Suppressor macrophage (primary cell): ENCODE measurements around the gene SEMA3E.
"Not testable (repeated sequence)": the region's sequence is repeated elsewhere in the genome, so short reads cannot be mapped to it uniquely, and the experiment has no call there.

Experiments used
- DNase-seq, 4 experiments: peaks; one replicate each; pipeline ENCODE4 v3.0.0-alpha.2; 2020 to 2022
- total RNA-seq, 17 experiments: gene quantifications; one replicate each; lab custom pipeline; 2026; ENCODE audit warnings: mixed read lengths in 6 of 17, inconsistent platforms in 3 of 17; lab: John Stamatoyannopoulos, UW

SEMA3E gene
- 0 to 4.1 (median 0) reads per million in 17 experiments for total RNA-seq

DNA sequence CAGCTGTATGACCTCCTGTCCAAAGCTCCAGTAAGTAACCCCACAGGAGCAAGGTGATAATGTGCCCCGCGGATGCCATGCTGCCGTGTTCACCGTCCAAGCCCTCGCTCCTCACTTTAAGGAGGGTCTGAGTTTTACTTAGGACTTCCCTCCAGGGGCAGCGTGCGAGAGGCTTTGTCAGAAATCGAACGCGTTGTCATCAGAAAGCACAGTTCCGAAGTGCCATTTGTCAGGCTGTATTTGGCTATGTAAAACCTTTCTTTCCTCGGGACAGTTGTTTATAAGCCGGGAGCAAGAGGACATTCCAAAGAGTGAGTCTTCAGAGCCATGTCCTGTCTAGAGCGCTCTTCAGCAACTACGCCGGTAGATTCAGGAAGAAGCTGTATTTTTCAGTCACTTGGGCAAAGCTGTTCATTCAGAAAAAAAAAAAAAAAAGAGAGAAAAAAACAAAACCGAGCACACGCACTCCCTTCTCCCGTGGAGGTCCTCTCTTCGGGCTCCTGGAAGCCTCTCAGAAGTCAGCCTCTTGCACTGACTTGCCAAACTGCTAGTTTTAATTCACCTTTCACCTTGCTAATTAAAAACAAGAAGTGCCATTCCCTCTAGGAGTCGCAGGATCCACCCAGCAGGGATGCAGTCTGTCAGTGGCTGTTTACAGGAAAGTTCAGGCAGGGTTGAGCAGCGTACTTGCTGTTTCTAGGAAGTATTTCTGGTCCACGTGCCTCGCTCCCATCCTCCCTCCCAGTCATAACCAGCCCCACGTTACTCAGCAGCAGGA lies at the start of gene SEMA3E:
Gene SEMA3E, minus strand, starts transcription at position 676 of the 778 bp plus-strand sequence.
- no peak for DNase-seq

DNA sequence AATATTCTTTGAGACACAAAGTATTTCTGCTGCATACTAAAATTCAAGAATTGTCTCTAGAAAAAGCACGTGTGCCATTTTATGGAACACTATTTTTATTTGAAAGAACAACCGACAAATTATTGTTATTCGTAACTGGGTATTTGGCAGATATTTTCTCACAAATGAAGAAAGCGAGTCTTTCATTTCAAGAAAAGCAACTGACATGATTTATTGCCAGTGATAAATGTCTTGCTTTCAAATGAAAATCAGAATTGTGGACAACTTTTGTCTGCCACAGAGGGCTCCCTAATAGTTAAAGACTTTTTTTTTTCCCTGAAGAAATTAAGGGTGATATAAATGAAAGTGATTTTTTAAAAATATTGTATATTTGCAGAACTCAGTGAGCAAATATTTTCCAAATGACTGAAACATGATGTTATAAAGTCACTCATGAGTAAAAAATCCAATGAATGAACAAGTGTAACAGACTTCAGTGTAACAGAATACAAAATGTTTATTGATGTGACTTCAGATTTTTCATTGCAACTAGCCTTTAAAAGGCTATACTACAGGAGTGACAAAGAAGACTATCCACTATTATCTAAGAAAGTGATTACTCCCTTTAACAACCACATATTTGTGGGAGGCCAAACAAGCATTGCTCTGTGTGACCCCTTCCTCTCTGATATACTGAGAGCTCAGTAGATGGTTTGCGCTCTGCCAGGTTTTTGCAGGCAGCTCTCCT lies 49.0 kb upstream of the SEMA3E start:
- DNase-seq = no peak

GRCh38 chr7:83696101-83696500 lies 47.2 kb upstream of the SEMA3E start:
- no peak for DNase-seq

GRCh38 chr7:83695128-83695960 lies 46.4 kb upstream of the SEMA3E start:
- no peak for DNase-seq

DNA sequence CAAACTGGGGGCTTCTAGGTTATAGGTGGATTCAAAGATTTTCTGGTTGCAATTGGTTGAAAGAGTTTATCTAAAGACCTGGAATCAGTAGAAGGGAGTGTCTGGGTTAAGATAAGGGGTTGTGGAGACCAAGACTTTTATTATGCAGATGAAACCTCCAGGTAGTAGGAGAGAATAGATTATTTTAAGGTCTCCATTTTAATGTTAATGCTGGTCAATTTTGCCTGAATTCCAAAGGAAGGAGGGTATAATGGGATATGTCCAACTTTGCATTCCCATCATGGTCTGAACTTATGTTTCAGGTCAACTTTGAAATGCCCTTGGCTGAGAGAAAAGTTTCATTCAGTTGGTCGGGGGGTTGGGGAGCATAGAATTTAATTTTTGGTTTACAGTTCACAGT lies 44.3 kb upstream of the SEMA3E start:
- DNase-seq = no peak

DNA sequence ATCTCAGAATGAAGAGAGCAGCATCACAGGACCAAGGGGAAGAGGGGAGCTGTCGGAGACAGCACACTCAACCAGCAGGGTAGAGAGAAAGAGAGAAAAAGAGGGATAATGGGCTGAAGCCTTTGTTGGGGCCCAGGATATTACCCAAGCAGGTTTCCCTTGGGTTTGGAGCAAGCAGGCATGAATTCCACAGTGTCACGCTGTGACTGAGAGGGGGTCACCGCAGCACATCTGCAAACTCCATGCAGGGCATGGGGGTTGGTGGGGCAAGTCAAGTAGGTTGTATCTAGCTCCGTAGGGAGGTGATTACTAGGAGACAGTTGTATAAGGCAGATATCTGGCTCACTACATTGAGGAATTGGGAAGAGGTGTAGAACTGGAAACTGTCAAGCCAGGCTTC lies 42.2 kb upstream of the SEMA3E start:
- no peak for DNase-seq

GRCh38 chr7:83689855-83690254 lies 40.9 kb upstream of the SEMA3E start:
- DNase-seq = no peak

GRCh38 chr7:83686416-83686815 lies 37.5 kb upstream of the SEMA3E start:
- DNase-seq = no peak

GRCh38 chr7:83684928-83685327 lies 36.0 kb upstream of the SEMA3E start:
- DNase-seq = no peak

DNA sequence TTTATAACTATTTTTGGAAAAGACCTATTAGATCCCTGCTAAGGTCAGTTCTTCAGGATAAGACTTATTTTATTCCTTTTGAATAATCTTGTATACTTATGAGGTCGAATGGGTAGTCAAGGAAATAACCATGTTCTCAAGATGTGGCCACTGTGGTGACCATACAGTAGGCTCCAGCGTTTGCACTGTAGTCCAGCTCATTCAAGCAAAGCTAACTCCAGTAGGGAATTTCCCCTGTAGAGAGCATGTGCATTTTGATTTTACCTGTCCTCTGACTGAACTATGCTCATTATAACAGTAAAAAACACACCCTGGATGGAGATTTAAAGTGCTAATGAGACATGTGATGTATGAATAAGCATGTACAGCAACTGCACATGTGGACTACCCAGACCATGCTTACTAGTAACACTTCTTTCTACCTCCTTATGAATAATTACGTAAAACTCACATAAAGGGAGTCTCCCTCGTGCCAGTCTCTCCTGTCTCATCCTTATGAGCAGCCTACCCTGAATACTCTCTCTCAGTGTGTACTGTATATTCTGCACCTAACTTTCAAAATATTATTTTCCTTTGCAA lies 32.4 kb upstream of the SEMA3E start:
- no peak for DNase-seq

DNA sequence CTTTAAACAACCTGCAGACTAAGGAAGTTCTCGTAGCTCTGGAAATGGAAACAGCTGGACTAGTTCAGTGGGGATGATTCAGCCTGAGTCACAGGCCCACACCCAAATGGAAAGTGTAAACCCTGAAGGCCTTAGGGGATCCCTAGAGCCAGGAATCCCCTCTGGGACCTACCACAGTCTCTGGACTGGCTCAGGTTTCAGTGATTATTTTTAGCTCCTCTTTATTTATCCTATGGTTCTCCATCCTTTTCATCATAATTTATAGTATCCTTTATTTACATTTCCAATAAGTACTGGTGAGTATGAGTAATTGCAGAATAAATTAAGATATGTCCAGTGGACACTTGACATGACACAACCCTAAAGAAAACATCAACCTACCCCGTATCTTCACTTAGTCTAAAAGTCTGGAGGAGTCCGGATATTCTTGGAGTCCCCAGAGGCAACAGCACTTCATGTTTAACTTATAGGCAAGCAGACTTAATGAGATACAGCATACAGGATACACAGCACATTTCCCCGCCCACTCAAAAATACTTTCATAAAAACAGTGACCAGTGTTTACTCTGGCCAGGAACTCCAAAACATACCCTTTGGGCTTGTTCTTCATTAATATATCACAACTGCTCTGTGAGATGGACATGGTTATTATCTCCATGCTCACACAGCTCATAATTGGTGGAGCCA lies 28.4 kb upstream of the SEMA3E start:
- DNase-seq = no peak

GRCh38 chr7:83673291-83673690 lies 24.4 kb upstream of the SEMA3E start:
- DNase-seq = not testable (repeated sequence)

DNA sequence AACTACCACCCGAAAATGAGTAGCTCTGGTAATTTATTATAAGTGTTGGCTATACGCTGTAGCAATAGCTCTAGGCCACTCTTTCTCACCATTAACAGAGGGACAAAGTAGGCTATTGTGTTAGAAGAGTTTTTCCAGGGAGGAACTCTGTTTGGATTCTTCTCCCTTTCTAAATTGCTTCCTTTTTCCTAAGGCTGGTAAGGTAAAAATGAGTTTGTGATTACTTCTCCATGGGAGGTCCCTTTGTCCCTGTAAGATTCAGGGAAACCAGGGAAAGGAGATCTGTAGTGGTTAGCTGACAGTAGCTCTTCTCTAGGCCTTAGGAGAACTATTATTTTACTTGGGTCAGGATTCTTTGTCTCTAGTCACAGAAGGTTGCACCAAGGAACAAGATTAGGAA lies 23.2 kb upstream of the SEMA3E start:
- DNase-seq = no peak

DNA sequence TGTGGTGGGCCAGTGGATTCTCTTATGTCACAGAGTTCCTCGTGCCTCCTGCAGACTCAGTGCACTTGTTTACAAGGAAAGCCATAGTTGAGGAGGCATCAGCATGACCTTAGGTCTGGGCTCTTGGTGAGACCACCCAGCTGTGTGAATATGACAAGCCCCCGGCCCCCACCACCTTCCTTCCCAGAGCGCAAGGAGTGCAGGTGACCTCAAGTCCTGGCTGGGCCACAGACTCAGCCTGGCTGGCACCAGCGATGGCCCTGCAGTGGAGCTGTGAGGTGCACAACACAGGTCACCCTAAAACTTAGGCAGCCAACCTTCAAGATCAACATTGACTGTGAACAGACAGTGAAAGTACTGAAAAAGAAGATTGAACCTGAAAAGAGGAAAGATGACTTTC lies 14.2 kb upstream of the SEMA3E start:
- DNase-seq = no peak

DNA sequence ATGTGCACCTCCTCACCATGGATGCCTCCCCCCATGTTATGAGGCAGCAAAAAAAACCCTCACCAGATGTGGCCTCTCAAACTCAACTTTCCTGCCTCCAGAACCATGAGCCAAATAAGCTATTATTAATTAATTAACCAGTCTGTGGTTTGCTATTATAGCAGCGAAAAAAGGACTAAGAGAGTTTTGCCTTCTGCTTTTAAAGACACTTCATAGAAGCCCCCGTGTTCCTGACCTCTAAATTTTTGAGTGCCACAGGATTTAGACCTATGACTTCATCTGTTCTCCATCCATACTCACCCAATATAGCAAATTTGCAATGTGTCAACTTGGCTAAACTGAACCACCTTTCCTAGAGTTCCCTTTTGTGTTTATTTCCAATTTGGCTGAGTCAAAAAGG lies 9.2 kb upstream of the SEMA3E start:
- no peak for DNase-seq

- peak; percentile 16 to 30 (median 19) for DNase-seq
These were observed 7.1 kb upstream of the SEMA3E start for GRCh38 chr7:83655951-83656556.

DNA sequence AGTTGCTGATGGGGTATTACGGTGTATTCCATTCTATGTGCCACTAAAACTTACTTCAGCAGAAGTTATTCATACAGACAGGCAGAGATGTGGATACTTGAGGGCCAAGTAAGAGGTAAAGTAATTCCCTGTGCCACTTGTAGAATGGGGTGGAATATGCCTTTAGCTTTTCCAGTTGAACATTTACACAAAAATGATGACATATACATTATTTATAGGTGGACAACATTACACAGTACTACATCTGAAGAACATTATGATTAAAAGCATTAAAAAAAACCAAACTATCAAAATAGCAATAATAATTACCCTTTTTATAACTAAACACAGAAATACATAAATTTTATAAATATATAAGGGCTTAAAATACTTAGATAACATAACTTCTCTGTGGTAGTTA lies 3.5 kb upstream of the SEMA3E start:
- DNase-seq = no peak

- DNase-seq = no peak
These were observed 762 bp upstream of the SEMA3E start for GRCh38 chr7:83649701-83650100.

DNA sequence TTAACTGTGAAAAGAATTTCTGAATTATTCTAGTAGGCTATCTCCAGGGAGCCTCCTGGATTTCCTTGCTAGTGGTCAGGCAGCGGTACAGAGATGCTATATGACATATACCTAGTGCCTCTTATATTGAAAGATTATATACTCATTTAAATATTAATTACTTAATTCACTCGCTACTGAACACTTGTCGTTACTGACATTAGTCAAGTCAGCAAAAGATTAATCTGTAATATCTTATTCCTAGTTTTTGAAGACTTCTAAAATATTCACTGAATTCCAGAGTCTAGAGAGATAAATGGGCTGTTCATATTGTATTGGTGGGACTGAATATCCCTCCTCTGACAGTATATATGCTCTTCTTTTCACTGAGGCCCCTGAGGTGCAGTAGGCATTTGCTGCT lies 2.9 kb downstream of the SEMA3E start:
- no peak for DNase-seq

DNA sequence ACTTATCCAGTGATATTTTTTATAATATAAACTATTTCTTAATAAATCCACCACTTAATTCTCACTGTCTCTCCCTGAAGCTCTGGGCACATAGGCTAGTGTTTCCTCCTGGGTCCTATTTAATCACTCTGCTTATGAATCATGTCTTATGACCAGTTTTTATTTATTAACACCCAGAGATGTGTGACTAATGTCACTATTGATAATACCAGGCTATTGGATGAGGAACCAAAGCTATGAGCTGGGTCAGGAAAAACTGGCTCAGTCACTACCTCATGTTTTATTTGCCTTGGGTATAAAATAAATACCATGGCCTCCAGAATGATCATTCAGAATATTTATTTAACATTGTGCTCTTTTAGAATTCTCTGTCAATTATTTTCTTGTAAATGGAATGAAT lies 5.2 kb downstream of the SEMA3E start:
- no peak for DNase-seq

DNA sequence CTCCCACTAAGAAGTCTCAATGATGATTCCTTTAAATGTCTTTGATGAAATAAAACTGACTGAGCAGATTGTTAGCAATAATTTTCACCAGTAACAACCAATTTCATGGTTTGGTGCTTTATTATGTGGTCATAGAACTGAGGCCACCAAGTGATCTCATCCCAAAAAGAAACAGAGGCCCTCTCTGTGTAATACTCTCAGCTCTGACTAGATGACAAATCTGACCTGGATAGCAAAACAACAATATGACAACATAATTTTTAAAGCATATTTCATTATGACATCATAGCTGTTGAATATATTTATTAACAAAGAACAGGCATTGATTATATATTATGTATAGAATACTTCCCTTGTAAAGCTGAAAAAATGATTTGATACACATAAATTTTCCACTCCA lies 5.9 kb downstream of the SEMA3E start:
- no peak for DNase-seq
